GM19193 (cell line): ENCODE results near the gene ARSI.

ENCODE experiments used
- POLR2A ChIP-seq: IDR thresholded peaks from 4 replicates; pipeline ENCODE4 v1.6.1; 2011; ENCODE audit not compliant: insufficient read depth, insufficient read length; ENCODE audit errors: extremely low read depth

The ARSI gene

DNA sequence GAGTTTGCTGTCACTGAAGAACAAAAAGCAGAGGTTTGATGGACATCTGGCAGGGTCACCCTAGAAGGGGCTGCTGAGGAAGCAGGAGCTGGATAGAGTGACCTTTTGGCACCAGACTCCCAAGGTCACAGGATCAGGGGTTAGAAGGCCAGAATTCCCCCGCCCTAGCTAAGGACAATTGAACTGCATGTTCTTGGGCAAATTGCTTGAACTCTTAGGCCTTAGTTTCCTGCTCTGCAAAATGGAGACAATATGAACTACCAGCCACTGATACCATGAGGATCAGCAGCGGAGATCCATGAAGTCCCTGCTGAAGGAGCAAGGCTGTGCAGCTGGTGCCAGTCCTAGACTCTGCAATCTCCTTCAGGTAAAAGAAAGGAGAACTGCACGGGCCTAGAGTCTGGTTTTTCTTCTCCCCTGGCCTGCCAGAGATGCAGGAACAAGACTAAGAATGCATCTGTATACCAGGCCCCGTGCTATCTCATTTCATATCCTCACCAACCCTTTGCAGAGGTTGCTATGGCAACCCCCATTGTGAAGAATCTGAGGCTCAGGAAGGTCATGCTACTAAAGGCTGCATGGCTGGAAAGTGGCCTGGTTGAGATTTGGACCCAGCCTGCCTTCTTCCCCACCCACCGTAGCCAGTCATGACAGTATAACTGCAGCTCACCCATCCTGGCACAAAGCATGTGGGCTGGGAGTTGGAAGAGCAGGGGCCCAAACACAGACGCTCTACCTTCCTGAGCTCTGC, 46.9 kb downstream of the ARSI start:
- TF ChIP-seq POLR2A, result no peak

DNA sequence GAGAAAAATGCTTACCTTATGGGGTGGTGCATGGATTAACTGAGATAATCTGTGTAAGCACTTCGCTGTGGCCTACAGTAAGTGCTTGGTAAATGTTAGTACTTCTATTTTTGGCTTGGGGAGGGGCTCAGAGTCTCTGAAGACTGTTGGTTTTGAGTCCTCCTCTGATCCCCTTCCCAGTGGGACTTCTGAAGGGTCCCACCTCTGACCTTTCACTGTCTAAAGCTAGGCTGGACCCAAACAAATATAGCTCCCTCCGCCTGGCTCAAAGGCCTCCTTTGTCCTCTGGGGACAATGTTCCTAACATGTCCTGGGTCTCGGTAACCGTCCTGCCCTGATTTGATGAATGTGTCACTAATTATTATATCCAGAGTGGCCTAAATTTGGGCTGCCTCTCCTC, 47.9 kb downstream of the ARSI start:
- no peak for TF ChIP-seq POLR2A

DNA sequence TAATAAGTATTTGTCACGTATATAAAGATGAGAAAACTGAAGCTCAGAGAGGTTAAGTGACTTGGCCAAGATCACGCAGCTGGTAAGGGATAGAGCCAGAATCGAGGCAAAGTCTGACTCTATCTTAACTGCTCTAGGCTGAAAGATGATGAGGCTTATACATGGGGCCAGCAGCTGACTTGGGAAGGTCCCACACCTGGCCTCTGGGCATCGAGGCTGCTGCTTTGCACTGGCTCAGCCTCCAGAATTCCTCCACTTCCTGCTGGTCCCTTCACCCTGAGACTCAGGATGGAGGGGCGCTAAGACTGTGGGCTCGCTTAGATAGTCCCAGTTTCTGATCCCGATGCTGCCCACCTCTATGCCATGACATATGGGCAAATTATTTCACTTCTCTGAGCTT, 48.3 kb downstream of the ARSI start:
- no peak for TF ChIP-seq POLR2A

DNA sequence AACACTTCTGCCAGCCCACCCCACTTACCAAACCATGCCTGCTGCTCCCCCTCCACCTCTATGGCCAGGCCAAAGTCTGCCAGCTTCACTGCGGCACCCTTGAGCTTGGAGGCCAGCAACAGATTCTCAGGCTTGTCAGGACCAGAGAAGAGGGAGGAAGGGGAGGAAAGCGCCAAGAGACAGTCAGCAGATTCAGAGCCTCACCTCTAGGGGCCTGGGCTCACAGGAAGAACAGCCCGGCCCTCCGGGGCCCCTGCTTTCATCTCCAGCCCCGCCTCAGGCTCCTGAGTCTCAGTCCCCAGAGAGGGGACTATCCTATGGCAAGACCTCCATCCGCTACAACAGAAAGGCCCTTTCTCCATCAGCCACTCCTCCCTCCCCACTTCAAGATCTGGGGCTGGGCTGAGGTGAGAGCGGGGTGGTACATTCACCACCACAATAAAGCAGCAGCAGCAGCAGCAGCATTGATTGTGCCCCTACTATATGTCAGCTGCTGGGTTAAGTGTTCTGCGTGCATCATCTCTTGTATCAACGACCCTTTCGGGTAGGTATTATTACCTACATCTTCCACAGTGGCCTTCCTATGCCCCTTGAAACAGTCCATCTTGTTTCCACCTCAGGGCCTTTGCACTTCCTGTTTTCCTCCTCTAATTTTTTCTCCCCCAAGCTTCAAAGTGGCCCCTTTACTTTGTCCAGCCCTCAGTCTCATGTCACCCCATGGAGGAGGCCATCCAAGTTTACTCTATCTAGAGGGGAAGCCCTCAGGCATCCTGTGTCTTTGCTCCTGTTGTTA, 49.1 kb downstream of the ARSI start:
- no peak for TF ChIP-seq POLR2A

DNA sequence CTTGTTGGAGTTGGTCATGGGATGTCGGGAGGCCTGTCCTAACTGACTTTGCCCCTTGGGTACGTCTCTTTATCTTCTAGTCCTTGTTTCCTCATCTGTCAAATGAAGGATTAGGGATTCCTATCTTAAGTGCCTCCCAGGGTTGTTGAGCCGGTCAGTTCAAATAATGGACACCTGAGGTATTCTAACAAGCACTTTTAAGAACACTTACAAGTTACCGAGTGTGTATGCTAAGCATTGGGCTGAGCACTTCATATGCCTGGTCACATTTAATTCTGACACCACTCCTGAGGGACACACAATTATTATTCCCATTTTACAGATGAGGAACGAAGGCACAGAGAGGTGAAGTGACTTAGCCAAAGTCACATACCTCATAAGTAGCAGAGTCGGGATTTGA, 50.2 kb downstream of the ARSI start:
- no peak for TF ChIP-seq POLR2A

DNA sequence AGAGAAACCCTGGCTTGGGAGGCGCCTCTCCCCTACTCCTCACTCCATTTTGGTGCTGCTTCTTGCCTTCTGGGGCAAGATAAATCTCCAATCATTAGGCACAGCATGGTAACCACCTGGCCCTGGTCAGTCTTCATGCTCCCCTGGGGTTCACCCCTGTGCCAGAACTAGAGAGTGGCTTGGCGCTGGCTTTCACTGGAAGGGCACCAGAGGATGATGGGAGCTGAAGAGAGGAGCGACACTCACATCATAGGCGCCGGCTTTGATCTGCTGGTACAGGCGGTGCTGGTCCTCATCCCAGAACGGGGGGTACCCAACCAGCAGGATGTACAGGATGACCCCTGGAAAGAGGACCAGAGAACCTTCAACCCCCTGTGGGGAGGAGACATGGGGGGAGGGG, 51.2 kb downstream of the ARSI start:
- no peak for TF ChIP-seq POLR2A

DNA sequence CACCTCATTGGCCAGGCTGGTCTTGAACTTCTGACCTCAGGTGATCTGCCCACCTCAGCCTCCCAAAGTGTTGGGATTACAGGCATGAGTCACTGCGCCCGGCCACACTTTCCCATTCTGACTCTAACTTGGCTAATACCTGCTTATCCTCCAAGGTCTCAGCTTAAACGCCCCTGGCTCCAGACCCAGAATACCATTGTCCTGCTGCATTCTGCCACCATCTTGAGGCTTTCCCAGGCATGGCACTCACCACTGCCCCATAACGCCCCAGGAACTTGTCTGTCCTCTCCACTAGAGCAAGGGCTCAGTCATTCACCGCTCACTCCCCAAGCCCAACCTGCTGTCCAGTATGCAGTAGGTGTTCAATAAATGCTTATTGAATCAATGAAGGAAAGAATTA, 53.0 kb downstream of the ARSI start:
- no peak for TF ChIP-seq POLR2A

DNA sequence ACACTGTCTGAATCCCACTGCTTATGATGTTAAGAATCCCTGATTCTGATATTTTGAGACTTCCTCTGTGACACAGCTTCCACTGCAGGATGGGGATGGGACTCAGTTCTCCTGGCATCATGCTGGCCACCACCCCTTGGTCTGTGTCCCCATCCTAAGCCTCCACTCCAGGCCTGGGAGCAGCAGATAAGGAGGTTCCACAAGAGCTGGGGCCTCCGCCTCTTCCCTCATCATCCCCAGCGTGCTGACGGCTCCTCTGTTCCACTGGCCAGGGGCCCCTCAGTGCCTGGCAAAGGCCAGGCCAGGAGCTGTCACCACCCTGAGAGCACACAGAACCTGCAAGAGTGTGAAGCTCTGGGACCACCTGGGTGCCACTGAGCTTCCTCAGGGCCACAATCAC, 53.8 kb downstream of the ARSI start:
- TF ChIP-seq POLR2A, result no peak

DNA sequence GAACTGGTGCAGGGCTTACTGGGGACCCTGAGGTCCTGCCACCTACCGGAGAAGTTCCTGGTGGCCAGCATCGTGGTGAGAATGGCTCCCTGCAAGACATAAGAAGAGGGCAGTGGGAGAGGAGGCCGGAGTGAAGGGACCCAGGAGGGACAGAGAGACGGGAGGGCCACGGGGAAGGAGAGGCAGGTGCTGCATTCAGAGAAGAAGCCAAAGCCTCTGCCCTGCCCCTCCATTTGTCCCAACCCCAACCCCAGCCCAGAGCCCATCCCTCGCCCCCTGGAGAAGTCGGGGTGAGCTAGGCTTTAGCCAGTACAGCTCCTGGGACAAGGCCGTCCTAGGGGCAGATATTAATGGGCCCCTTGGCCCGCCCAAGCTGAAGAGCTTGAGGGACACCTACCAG, 55.0 kb downstream of the ARSI start:
- TF ChIP-seq POLR2A, result no peak

DNA sequence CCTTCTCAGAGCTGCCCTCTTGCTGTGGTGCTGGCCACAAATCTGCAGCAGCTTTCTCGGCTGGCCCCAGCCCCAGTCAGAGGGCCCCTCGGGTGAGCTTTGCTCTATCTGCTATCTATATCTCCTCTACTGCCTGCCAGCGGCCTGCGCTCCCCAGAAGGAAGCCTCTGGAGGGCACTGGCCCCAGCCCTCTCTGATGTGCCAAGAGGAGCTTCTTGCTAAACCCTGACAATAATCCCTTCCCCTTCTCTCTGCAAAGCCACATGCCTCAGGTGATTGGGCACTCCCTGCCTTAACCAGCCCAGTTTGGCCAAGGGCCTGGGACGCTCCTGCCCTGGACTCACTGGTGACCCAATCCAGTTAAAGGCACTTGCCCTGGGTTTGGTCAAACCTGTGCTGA, 55.9 kb downstream of the ARSI start:
- no peak for TF ChIP-seq POLR2A

DNA sequence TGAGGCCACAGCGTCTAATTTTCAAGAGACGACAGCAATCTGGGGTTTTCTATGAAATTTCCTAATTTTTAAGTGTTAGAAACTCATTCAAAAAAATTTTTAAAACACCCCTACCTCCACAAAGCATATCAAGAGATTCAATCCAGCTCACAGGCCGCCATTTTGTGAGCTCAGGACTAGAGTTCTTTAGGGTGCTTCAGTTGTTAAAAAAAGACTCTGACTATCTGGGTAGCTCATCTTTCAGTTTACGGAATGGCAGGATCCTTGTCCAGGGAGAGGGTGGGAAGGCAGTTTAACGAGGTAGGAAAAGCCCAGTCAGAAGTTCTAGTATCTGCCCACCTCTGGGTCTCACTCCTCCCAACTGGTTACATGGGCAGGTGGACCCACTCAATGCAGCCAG, 56.3 kb downstream of the ARSI start:
- TF ChIP-seq POLR2A, result no peak
